Suprapubic skin (tissue), 4 donors: ENCODE results near the gene SLC13A1.

Experiments
- EP300 ChIP-seq: sonication (generic); formaldehyde crosslinking; IDR thresholded peaks from one replicate; pipeline ENCODE4 v1.6.1; 2017; ENCODE audit warnings: antibody characterized with exemption
- POLR2AphosphoS5 ChIP-seq, 3 donors: sonication (generic); formaldehyde crosslinking; IDR thresholded peaks; one replicate each; pipeline ENCODE4 v1.6.1; 2017; ENCODE audit warnings: antibody characterized with exemption in 3 of 3
- TF ChIP-seq, protein P1 (sequence below), 2 donors: fragments of 200-600 bp in 1 of 2; fragments of 450-650 bp in 1 of 2; sonication (generic) in 1 of 2; IDR thresholded peaks; one replicate each; pipeline ENCODE4 v1.5.1; 2016 to 2019; ENCODE audit warnings: antibody characterized with exemption in 2 of 2, mild to moderate bottlenecking in 1 of 2, moderate library complexity in 1 of 2

- TF ChIP-seq, protein P1, sequence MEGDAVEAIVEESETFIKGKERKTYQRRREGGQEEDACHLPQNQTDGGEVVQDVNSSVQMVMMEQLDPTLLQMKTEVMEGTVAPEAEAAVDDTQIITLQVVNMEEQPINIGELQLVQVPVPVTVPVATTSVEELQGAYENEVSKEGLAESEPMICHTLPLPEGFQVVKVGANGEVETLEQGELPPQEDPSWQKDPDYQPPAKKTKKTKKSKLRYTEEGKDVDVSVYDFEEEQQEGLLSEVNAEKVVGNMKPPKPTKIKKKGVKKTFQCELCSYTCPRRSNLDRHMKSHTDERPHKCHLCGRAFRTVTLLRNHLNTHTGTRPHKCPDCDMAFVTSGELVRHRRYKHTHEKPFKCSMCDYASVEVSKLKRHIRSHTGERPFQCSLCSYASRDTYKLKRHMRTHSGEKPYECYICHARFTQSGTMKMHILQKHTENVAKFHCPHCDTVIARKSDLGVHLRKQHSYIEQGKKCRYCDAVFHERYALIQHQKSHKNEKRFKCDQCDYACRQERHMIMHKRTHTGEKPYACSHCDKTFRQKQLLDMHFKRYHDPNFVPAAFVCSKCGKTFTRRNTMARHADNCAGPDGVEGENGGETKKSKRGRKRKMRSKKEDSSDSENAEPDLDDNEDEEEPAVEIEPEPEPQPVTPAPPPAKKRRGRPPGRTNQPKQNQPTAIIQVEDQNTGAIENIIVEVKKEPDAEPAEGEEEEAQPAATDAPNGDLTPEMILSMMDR (IDR thresholded peaks at IDR 0.05): no peak
- no peak for TF ChIP-seq EP300
- no peak for TF ChIP-seq POLR2AphosphoS5 (IDR thresholded peaks at IDR 0.05)
Observed at GRCh38 chr7:123209786-123210185, 10.0 kb upstream of the SLC13A1 start.
